GM18499 (cell line): ENCODE data around the gene PROX2.

ENCODE experiments used
- ATAC-seq: cut with Tn5 transposase; IDR thresholded peaks from one replicate; pipeline ENCODE4 v1.9.1; 2021; ENCODE audit warnings: moderate number of reproducible peaks; ENCODE audit not compliant: insufficient read depth, unreplicated experiment

Gene PROX2

DNA sequence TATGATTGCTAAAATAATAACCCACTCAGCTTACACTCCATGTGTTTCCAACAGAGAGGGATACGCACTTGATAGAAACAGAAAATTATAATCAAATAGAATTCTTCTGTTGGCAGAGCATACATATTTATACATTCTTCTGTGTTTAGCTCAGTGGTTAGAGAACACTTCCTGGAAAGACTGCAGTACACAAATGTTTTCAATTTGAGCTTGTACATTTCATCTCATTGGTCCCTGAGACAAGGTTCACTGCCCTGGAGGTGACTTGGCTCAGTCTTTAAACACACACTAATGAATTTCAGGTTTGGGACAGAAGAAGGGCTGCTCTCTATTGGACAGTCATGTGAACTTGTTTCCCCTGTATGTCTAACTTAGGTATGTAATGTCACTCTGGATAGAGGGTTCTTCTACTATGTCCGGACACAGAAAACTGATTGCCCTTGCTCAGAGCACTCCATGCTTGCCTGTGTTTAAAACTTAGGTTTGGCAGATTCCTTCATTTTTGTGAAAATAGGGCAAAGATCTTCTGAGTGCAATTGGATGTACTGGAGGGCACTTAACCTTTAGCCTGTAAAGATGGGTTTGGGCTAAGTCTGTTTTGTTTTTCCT is 22.9 kb downstream of the PROX2 start:
- no peak for ATAC-seq

DNA sequence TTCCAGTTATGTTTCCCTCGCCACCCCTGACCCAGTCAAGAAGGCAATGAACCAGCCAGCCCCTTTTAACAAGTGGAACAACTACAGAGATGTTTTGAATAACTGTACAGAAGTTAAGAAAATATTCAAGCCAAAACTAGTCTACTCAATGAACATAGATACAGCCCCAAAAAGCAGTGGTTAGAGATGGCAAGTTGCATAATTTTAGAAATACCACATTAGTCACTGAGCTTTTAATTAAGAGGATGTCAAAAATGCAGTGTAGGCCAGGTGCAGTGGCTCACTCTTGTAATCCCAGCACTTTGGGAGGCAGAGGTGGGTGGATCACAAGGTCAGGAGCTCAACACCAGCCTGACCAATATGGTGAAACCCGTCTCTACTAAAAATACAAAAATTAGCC is 27.2 kb downstream of the PROX2 start:
- no peak for ATAC-seq

DNA sequence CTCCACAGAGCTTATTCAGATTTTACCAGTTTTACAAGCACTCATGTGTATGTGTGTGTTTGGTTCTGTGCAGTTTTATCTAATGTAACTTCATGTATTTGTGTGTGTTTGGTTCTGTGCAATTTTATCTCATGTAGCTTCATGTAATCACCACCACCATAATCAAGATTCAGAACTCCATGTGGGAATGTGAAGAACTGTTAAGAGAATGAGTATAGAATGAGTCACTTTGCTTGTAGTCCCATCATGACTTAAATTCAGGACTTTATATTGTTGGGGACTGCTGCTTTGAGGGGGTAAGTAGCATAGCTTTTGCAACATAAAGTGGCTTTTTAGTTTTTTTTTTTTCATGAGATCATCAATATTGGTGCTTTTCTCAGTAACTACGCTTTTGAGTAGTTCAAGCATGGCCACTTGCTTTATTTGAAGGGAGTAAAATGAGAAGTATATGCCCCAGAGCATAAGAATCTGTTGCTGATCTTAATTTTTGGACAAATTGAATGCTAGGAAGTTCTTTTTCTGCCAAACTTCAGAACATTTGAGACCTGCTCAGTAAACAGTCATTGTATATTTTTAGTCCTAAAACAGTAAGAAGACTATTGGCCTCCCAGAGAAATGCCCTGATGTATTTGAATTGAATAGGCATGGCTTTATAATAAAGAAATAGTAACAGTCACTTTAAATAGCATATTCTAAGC is 28.8 kb downstream of the PROX2 start:
- no peak for ATAC-seq

DNA sequence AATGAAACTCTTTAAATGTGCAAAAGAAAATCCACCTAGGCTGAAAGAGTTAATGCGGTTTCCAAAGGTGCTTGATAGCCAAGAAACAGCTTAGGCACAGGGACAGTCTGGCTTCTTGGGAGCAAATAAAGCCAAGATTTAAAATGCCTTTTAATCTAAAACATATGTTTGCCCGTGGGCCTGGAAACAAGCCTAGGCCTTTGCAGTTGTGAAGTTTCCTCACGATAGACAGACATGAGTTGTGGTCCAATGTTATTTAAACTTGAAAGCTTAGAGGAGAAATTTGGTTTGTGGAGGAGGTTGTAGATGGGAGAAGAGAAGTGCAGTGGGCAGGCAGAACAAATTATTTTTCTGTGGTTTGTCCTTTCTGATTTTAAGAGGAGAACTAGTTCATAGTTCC is 29.8 kb downstream of the PROX2 start:
- no peak for ATAC-seq

DNA sequence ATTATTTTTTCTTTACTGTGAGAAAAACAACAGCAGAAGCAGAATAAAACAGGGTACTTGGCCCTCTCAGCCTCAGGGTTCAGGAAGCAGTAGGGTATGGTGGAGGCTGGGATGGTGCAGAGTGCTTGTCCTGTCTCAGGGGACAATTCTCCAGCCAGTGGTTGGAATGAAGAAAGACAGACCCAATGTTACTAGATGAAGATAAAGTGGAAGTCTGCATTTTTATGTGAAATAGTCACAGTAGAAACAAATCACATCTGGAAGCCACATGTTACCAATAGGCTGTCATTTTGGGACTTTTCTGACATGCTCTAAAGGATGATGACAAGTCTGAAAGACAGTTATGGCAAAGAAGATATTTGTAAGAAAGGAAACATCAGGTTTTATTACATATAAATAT is 32.3 kb downstream of the PROX2 start:
- no peak for ATAC-seq

DNA sequence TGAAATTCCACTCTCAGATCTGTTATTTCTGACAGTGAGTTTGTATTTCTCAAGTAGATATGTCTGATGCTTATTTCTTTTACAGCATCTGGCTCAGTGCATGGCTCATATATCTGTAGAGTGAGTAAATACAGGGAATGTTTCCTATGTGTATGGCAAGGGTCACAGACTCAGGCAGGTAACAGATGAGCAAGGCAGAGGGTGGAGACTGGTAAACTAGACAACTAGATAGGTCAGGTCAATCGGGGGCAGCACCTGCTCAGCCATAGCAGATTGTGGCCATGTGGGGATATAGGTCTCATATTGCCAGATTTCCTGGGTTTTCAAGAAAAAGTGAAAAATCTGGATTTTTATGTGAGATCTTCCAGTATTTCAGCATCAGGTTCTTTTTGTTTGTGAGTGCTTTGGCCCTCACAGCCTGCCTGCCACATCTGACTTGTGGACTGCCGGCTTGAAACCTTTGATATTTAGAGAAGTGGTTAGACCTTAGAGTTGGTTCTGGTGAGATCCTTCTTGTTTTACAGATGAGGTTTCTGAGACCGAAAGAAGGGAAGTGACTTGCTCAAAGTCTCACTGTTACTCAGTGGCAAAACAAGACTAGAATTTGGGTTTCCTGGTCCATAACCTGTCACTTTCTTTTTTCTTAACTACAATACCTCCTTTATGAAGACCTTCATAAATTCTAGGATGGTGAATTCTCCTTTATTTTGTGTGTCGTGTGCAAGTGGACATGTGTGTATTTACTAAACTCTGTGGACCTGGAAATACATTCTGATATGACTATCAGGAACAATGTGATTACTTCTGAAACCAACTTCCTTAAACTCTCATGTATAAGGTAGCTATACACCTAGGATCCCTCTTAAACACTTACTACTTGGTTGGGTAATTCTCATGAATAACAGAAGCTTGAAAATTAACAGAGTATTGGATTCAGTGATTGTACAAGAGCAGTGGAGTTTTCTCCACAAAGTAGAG is 34.4 kb downstream of the PROX2 start:
- peak; percentile 46 for ATAC-seq

DNA sequence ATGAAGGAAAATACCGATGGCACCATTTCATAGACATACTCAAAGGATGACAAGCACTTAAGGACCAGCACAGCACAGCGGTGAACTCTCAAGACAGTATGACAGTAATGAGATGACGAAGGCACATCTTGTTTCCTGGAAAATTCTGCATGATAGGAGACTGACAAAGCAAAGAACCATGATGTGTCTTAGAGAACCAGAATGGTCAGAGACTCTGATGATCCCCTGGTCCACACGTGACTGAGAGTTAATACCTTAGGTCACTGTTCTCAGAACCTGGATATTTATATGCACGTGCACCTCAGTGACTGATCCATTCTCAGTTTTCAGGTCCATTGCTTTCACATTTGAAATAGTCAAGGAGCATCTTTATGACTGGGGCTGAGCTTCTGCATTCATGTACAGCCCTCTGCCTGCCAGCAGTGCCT is 35.3 kb downstream of the PROX2 start:
- no peak for ATAC-seq

DNA sequence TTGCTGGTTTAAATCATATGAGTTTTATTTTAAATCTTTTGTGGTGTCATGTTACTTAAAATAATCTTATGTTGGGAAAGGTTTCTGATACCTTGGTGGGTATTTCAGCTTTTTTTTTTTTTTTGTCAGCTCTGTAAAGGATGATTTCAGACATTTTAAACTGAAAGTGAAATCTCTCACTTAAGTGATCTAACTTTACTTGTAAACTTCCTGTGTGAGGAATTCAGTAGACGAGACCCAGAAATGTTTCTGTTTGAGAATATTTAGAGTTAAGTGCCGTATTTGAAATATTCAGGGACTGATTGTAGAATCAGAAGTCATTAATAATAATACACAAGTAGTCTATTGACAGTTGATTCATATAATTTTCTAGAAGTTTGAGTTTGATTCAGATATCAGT is 37.8 kb downstream of the PROX2 start:
- ATAC-seq, result no peak

DNA sequence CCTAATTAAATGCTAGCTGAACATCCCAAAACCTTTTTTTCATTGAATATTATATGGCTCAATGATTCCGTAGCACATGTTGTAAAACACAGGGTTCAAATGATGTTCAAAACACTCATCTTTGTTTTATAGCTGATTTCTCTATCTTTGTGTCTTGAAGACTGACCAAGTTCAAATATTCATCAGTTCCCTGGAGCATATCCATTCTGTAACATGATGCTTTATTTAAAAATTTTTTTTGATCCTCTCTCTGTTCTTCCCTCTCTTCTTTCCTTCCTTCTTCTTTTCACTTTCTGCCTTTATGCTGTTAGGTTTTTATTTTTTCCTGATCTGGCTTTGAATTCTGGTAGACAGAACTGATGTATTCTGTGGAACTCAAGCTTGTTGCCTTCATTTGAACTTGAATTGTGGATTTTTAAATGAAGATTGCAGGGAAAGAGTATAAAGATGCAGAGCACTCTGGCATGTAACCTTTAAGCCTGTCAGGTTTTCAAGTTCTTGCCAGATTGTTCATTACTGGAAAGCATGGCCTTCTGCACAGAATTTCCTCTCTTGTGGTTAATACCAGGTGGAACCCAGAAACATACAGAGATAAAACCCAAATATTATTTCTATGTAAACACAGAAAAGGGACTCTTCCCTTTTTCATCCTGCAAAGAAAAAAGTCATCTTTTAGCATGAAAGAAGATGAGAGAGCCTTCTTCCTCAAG is 39.5 kb downstream of the PROX2 start:
- no peak for ATAC-seq

DNA sequence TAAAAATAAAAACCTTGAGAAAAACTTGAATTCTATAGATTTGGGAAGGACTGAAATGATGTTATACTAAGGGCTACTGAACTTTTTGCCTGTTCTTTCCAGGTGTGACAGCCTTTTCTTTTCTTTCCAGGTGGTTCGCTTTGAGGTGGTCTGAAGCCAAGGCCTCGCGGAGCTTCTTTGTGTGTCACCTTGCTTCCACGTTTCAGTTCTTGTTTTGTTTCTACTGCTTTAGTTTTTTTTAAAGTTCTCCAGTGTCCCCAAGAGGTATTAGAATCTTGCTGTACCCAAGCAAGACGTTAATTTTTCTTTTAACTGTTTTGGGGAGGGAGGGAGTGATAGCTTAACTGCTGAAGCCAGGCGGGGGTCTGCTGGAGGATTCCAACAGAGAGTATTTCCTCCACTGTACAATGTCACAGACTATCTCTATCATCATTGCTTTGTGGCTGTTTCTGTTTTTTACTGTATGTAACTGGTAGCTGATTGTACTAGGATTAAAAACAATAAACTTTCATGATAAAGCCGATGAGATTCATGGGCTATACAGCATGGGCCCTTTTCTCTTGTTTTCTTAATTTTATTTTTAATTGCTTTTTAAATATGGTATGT is 40.2 kb downstream of the PROX2 start:
- no peak for ATAC-seq

DNA sequence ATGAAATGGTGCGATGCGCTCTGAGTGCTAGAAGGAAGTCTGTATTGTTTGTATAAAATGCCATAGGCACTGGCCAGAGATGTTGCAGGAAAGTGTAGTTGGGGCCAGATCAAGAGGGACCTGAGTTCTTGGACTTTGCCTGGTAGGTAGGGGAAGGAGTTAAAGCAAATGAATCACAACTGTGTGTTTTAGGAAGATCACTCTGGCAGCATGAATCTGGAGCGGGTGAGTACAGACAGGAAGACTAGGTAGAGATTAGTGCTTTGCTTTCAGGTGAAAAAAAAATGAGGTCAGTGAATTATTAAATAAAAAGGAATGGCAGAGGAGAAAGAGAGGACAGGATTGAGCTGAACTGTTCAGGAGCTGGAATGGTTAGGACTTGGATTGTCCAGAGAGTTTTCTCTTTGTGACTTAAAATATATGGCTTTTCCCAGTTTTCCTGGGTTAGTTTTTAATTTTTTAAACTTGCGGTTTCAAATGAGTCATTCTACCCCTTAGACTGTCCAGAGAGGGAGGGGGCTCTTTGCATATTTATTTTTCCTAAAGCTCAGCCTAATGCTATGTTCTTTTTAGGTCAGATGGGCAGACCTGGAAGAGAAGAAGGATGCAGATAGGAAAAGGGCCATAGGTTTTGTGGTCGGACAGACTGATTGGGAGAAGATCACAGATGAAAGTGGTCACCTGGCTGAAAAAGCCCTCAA is 41.1 kb downstream of the PROX2 start:
- no peak for ATAC-seq

DNA sequence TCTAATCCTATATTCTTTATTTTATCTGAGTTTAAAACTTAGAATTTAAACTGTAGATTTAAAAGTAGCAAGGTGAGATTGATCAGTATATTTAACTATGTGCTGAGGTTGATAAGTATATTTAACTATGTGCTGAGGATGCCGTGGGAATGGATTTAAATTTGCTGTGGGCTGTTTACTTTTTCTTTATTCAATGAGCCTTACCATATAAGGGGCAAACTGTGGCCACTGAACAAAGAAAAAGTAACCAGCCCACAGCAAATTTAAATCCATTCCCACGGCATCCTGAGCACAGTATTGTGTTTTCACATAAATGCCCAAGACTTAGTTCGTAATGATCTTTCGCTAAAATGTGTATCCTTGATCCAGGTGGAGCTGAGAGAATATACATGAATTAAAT is 43.1 kb downstream of the PROX2 start:
- ATAC-seq, result no peak

DNA sequence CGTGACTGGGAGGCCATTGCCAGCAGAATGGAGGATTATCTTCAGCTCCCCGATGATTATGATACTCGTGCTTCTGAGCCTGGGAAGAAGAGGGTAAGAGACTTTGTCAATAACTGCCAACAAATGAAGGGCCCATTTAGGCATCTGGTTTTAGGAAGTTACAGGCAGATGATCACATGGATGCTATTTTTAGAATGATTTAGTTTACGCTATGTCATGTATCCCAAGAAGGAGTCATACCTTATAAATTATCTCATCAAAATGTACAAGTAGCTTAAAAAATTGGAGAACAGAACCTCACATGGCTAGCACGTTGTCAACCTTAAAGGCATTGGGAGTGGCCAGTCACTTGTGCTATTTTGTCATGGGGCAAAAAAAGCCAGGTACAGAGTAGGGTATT is 46.7 kb downstream of the PROX2 start:
- ATAC-seq, result no peak

DNA sequence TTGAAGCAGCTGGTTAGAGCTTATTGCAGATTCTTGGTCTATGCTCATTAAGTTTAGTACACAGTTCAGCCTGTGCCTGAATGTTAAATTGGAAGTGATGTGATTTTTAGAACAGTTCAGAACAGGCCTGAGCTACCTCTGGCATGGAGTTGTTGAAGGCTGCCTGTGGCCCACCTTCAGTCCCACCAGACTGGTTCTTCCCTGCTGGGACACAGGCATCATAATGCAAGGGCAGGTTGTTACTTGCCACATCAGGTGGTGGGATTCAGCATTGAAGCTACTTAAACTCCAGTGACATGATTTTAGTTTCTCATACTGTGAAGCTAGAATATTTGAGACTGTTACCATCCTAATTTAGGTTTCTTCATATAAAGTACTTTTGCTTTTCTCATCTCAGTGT is 49.4 kb downstream of the PROX2 start:
- ATAC-seq, result no peak
